ENCODE data around the gene SH3PXD2B.

DNA sequence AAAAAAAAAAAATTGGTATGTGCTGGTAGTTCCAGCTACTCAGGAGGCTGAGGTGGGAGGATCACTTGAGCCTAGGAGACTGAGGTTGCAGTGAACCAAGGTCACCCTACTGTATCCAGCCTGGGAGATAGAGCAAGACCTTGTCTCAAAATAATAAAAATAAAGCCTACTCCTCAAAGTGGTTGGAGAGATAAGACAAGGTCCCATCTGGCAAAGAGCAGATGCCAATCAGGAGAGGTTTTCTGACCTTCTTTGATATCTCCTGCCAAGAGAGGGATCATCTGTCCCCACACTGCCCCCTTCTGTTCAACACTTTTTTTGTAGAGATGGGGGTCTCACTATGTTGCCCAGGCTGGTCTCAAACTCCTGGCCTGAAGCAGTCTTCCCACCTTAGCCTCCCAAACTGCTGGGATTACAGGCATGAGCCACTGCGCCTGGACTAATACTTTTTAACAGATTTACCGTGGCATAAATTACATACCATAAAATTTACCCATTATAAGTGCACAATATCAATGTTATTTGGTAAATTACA is 64.7 kb downstream of the SH3PXD2B start:
- TF ChIP-seq, protein P1, sequence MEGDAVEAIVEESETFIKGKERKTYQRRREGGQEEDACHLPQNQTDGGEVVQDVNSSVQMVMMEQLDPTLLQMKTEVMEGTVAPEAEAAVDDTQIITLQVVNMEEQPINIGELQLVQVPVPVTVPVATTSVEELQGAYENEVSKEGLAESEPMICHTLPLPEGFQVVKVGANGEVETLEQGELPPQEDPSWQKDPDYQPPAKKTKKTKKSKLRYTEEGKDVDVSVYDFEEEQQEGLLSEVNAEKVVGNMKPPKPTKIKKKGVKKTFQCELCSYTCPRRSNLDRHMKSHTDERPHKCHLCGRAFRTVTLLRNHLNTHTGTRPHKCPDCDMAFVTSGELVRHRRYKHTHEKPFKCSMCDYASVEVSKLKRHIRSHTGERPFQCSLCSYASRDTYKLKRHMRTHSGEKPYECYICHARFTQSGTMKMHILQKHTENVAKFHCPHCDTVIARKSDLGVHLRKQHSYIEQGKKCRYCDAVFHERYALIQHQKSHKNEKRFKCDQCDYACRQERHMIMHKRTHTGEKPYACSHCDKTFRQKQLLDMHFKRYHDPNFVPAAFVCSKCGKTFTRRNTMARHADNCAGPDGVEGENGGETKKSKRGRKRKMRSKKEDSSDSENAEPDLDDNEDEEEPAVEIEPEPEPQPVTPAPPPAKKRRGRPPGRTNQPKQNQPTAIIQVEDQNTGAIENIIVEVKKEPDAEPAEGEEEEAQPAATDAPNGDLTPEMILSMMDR (IDR thresholded peaks at IDR 0.05 in 8 of 11, conservative IDR thresholded peaks at IDR 0.05 in 3 of 11) = no peak
- TF ChIP-seq POLR2AphosphoS5 (IDR thresholded peaks at IDR 0.05) = no peak
